C4-2B (cell line): ENCODE data around the gene TEKT5.

ENCODE experiments used
- ZFX ChIP-seq: fragments of 450-650 bp; IDR thresholded peaks from 2 replicates; pipeline ENCODE4 v1.6.1; 2017
- TF ChIP-seq, protein P1 (sequence below): fragments of 450-650 bp; conservative IDR thresholded peaks from 2 replicates; pipeline ENCODE4 v1.5.1; 2017; ENCODE audit warnings: mild to moderate bottlenecking

DNA sequence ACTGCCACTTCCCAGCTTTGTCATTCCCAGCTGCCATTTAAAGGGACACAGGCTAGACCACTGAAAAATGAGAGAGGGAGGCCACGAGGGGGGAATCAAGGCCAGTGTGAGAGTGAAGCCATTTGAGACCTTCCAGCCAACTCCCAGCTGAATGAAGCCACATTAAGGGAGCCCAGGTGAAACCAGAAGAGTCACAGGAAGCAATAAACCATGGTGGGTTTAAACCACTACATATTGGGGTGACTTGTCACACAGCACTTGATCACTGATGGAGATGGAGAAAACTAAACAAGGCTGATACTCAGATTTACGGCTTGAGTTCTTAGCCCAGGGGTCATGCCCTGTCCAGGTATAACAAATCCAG lies 46.1 kb upstream of the TEKT5 start:
- TF ChIP-seq, protein P1, sequence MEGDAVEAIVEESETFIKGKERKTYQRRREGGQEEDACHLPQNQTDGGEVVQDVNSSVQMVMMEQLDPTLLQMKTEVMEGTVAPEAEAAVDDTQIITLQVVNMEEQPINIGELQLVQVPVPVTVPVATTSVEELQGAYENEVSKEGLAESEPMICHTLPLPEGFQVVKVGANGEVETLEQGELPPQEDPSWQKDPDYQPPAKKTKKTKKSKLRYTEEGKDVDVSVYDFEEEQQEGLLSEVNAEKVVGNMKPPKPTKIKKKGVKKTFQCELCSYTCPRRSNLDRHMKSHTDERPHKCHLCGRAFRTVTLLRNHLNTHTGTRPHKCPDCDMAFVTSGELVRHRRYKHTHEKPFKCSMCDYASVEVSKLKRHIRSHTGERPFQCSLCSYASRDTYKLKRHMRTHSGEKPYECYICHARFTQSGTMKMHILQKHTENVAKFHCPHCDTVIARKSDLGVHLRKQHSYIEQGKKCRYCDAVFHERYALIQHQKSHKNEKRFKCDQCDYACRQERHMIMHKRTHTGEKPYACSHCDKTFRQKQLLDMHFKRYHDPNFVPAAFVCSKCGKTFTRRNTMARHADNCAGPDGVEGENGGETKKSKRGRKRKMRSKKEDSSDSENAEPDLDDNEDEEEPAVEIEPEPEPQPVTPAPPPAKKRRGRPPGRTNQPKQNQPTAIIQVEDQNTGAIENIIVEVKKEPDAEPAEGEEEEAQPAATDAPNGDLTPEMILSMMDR: no peak
- no peak for TF ChIP-seq ZFX
